ENCODE measurements around the gene BUD31. TPM values are rescaled to one million over a fixed set of nuclear protein-coding genes. Genes with fewer than 3 reads are reported as not detected.

Gene BUD31
- total RNA-seq, 2 experiments from 2014 or later, result 147 to 153 TPM

- Mint-ChIP-seq H3K27me3 (no peaks in the 10 kb centered on the region), H3K36me3 (ENCODE audit: low read depth) (peaks cover 86% of the 10 kb centered on the region), H3K27ac (no peak overlapping the region), H3K9me3 (no peaks in the 10 kb centered on the region), H3K4me1 (ENCODE audit: low read depth) (no peaks in the 10 kb centered on the region), H3K4me3 (no peak overlapping the region)
- no peaks in the 10 kb centered on the region for H3K9me3 ChIP-seq (ENCODE audit: control insufficient read depth in 1 of 2, insufficient read depth in 1 of 2, low read length in 2 of 2)
- no peaks in the 10 kb centered on the region for H3K27me3 ChIP-seq (ENCODE audit: control insufficient read depth in 1 of 2, insufficient read depth in 2 of 2, low read length in 2 of 2)
- no peaks in the 10 kb centered on the region for H3K4me1 ChIP-seq (ENCODE audit: insufficient read depth, low read length)
- peaks cover 80% of the 10 kb centered on the region for H3K36me3 ChIP-seq (ENCODE audit: insufficient read depth, low read length)
- intact Hi-C loops (cut with DNase I, micrococcal nuclease), result no loop called here
- H3K4me3 ChIP-seq (ENCODE audit: low read length), result no peak overlapping the region
- CTCF ChIA-PET, result no interaction called here
- TF ChIP-seq, protein P1, sequence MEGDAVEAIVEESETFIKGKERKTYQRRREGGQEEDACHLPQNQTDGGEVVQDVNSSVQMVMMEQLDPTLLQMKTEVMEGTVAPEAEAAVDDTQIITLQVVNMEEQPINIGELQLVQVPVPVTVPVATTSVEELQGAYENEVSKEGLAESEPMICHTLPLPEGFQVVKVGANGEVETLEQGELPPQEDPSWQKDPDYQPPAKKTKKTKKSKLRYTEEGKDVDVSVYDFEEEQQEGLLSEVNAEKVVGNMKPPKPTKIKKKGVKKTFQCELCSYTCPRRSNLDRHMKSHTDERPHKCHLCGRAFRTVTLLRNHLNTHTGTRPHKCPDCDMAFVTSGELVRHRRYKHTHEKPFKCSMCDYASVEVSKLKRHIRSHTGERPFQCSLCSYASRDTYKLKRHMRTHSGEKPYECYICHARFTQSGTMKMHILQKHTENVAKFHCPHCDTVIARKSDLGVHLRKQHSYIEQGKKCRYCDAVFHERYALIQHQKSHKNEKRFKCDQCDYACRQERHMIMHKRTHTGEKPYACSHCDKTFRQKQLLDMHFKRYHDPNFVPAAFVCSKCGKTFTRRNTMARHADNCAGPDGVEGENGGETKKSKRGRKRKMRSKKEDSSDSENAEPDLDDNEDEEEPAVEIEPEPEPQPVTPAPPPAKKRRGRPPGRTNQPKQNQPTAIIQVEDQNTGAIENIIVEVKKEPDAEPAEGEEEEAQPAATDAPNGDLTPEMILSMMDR (IDR thresholded peaks at IDR 0.05), result no peak
- H3K27ac ChIP-seq (ENCODE audit: low read depth in 1 of 2, low read length in 2 of 2), result no peak overlapping the region
- no peak for ATAC-seq (ENCODE audit: poor library complexity)
- no peak for DNase-seq
- POLR2A ChIA-PET, result no interaction called here
Measured at GRCh38 chr7:99420986-99421385, 12.2 kb downstream of the BUD31 start.

GRCh38 chr7:99422186-99422585 lies 13.4 kb downstream of the BUD31 start:
- Mint-ChIP-seq H3K4me3 (no peak overlapping the region), H3K27me3 (no peaks in the 10 kb centered on the region), H3K27ac (no peak overlapping the region), H3K9me3 (no peaks in the 10 kb centered on the region), H3K4me1 (ENCODE audit: low read depth) (no peaks in the 10 kb centered on the region), H3K36me3 (ENCODE audit: low read depth) (peaks cover 77% of the 10 kb centered on the region)
- H3K4me3 ChIP-seq (ENCODE audit: low read length), result no peak overlapping the region
- no peak overlapping the region for H3K27ac ChIP-seq (ENCODE audit: low read depth in 1 of 2, low read length in 2 of 2)
- H3K36me3 ChIP-seq (ENCODE audit: insufficient read depth, low read length), result peaks cover 69% of the 10 kb centered on the region
- intact Hi-C loops (cut with DNase I, micrococcal nuclease), result no loop called here
- ATAC-seq (ENCODE audit: poor library complexity), result no peak
- no peak for DNase-seq
- ChIA-PET POLR2A (no interaction called here), CTCF (interaction anchor here (0.6 kb wide), 2 partner anchors 27 to 272 kb away, joined by 3 to 5 read pairs; no protein-coding TSS in a partner anchor)
- H3K9me3 ChIP-seq (ENCODE audit: control insufficient read depth in 1 of 2, insufficient read depth in 1 of 2, low read length in 2 of 2), result no peaks in the 10 kb centered on the region
- H3K27me3 ChIP-seq (ENCODE audit: control insufficient read depth in 1 of 2, insufficient read depth in 2 of 2, low read length in 2 of 2), result no peaks in the 10 kb centered on the region
- no peaks in the 10 kb centered on the region for H3K4me1 ChIP-seq (ENCODE audit: insufficient read depth, low read length)
- TF ChIP-seq, protein P1 (IDR thresholded peaks at IDR 0.05), result no peak

GRCh38 chr7:99422625-99423024 lies 13.9 kb downstream of the BUD31 start:
- Mint-ChIP-seq H3K36me3 (ENCODE audit: low read depth) (peaks cover 72% of the 10 kb centered on the region), H3K4me3 (no peak overlapping the region), H3K27me3 (no peaks in the 10 kb centered on the region), H3K27ac (no peak overlapping the region), H3K9me3 (no peaks in the 10 kb centered on the region), H3K4me1 (ENCODE audit: low read depth) (no peaks in the 10 kb centered on the region)
- TF ChIP-seq, protein P1 (IDR thresholded peaks at IDR 0.05), result no peak
- Histone ChIP-seq H3K27me3 (ENCODE audit: control insufficient read depth in 1 of 2, insufficient read depth in 2 of 2, low read length in 2 of 2) (no peaks in the 10 kb centered on the region), H3K9me3 (ENCODE audit: control insufficient read depth in 1 of 2, insufficient read depth in 1 of 2, low read length in 2 of 2) (no peaks in the 10 kb centered on the region), H3K27ac (ENCODE audit: low read depth in 1 of 2, low read length in 2 of 2) (no peak overlapping the region), H3K4me3 (ENCODE audit: low read length) (no peak overlapping the region), H3K4me1 (ENCODE audit: insufficient read depth, low read length) (no peaks in the 10 kb centered on the region), H3K36me3 (ENCODE audit: insufficient read depth, low read length) (peaks cover 65% of the 10 kb centered on the region)
- POLR2A ChIA-PET, result no interaction called here
- CTCF ChIA-PET, result interaction anchor here (0.6 kb wide), 2 partner anchors 28 to 272 kb away, joined by 3 to 5 read pairs; no protein-coding TSS in a partner anchor
- no peak for ATAC-seq (ENCODE audit: poor library complexity)
- DNase-seq, result no peak
- intact Hi-C loops (cut with DNase I, micrococcal nuclease), result no loop called here

Data from CD4-positive, alpha-beta T cell (primary cell).